Measurements from ENCODE around the gene TNIK.
A peak's percentile ranks its signal among the peaks of the same experiment; 100 is the strongest.

The TNIK gene

DNA sequence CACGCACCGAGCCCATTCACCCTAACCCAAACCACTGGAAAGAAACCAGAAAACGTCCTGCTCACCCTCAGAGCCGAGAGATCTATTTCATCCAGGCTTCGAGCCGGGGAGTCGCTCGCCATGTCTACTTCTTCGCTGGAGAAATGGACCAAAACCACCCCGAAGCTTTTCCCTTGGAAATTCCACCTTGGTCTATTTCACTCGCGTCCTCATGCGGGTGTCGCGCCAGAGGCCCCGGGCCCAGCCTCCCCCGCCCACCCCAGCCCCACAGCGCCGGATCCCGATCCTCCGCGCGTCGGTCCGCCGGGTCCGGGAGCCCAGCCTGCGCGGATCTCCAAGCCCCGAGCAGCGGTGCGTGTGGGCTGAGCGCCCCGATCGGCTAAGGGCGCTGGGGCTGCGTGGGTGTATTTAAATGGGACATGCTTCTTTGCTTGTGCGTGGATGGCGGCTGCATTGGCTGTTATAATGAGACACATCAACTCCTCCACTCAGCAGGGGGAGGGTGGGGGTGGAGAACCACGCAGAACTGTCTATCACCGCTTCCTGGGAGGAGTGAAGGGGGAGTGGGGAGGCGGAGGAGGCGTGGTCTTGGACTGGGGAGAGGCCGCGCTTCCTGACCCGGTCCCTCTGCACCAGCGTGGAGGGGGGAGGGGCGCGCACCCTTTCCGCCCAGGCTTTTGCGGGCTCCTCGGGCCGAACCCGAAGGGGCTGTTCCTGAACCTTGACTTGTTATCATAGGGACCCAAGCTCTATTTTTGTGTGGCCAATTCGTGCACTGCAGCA, at the start of gene TNIK:
TNIK (minus strand) TSS at position 464 of the 783 bp plus-strand sequence; CDS start at position 122, 342 bp downstream.
- DNase-seq, result peak; percentile 91

DNA sequence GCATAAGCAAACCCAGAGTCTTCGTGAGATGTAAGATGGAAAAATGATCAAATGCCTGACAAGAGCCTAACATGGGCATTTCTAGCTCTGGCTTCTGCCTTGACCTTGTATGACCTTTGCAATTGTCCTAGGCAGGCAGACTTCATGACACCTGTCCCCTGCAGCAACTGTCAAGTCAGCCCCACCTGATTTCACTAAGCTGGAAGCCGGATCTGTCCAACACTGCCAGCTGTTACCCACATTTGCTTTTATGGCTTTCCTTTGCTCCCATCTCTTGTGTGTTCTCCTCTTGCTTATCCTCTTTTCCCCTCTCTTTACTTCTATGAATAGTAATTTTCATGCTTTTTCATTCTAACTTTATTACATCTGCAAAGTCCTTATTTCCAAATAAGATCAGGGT, 48.5 kb upstream of the TNIK start:
- DNase-seq, result no peak

DNA sequence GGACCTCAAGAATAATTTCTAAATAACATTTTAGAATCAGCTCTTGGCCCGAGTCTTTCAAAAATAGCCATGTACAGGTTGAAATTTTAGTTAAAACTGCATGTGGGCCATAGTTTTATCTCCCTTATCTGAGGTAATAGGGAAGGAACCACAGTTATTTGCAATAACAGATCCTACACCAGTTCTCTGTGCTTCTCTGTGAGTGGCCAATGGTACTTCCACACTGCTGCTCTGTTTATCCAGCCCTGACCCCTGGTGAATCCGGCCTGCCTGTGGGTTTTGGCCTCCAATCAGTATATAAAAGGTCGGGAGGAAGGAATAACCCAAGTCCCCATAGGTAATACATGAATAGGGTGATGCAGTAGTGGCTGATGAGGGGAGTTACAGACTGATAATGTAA, 48.0 kb upstream of the TNIK start:
- DNase-seq, result no peak

DNA sequence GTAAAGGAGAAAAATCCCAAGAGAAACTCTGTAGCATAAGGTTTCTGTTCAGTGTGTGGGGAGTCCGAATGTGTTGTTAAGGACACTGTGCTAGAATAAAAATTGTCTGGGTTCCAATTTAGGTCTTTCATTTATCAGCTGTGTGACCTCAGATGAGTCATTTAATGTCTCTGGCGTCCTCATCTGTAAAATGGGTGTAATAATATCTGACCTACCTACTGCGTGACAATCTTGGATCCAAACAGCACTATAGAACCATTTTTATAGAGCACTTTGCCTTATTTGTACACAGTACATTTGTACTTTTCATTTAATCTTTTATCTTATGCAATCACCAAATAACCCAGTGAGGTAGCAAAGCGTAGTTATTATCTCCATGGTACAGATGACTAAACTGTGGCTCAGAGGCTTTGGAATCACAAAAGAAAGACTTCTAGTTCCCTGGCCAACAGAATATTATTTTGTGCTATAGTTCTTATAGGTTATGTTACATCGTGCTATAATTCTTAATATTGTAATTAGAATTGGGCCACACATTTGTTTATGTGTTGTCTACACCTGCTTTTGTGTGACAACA, 46.6 kb upstream of the TNIK start:
- no peak for DNase-seq

DNA sequence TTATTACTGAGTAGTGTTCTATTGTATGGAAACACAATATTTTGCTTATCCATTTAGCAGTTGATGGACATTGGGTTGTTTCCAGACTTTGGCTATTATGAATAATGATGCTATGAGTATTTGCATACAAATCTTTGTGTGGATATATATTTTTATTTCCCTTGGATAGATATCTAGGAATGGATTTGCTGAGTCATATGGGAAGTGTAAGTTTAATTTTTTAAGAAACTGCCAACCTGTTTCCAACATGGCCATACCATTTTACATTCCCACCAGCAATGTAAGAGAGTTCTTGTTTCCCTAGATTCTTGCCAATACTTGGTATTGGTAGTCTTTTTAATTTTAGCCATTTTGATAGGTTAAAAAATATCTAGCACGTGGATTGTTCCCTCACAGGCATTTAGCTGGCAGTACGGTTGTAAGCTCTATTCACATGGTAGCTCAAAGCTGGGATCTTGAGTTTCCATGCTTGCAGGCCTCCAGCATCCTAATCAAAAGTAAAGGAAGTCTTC, 45.7 kb upstream of the TNIK start:
- DNase-seq, result no peak

DNA sequence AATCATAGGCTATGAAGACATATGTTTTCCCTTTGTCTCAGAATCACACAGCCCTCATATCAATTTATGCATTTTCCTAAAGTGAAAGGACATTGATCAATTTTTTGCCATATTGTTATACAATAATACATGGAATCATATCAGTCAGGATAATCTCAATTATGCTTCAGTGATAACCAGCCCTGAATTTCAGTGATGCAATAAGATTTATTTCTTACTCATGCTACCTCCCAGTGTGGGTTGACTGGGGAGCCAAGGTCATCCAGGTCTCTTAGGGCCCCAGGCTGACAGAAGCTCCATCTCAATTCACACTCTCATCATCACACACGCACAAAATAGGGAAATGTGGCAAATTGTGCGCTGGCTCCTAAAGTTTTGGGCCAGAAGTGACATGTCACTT, 44.2 kb upstream of the TNIK start:
- DNase-seq, result no peak

DNA sequence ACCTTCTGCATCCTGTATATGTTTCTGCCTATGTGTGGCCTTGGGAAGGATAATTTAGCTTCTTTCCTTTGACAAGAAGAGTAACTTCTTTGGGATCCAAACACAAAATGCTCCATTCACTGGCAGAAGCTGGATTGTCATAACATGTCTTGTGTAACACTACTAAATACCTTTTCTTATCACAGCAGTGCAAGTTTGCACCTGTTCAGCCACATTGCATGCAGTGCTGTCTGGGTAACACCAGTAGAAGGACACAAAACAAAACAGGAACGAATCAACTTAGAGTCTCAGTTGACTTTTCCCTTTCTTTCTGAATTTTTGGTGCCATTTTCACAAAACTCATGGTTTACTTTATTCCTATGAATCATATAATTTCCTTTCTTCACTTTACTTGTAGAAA, 43.6 kb upstream of the TNIK start:
- DNase-seq, result no peak

DNA sequence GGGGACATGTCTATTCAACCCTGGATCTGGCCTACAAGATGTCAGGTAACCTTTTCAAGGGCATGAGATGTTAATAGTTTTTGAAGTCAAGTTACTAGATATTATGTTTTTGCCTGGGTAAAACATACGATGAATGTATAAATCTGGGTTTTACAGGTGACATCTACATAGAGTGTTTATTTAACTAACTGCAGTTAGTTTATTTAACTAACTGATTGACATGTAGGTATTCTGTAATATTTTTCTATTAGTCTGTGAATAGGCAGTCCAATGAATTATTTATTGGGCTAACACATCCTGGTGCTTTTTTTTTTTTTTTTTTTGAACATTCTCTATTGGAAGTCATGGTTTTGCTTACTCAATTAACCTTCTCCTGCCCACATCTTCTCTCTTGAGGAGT, 38.7 kb upstream of the TNIK start:
- no peak for DNase-seq

DNA sequence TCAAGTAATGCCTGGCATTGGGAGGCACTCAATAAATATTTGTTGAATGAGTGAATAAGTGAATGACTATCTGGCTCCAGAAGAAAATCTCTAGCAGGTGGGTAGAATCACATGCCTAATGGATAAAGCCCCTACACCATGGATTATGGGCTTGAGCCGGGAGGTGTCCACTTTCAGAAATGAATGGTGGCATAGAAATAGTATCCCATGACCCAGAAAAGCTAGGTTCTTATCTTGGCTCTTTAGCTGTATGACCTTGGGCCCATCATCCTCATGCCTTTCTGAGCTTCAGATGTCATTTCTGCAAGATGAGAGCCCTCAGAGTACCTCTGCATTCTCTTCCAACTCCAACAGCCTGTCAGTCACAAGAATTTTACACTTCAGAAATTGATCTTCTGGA, 37.3 kb upstream of the TNIK start:
- no peak for DNase-seq

DNA sequence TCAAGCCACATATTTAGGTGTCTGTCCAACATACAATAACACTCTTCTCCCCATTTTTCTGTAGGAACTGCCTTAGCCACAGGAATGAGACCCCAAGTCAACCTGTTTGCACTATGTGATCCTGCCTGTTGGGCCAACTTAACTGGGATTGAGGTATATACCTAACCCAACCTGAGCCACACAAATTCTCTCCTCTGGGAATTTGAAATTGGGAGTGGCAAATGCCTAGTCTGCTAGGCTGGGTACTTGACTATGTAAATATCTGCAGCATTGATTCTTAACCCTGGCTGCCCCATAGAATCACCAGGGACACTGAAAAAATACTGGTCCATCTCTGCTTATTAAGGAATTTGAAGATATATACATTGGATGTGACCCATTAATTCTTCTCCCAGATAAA, 35.2 kb upstream of the TNIK start:
- DNase-seq, result no peak

DNA sequence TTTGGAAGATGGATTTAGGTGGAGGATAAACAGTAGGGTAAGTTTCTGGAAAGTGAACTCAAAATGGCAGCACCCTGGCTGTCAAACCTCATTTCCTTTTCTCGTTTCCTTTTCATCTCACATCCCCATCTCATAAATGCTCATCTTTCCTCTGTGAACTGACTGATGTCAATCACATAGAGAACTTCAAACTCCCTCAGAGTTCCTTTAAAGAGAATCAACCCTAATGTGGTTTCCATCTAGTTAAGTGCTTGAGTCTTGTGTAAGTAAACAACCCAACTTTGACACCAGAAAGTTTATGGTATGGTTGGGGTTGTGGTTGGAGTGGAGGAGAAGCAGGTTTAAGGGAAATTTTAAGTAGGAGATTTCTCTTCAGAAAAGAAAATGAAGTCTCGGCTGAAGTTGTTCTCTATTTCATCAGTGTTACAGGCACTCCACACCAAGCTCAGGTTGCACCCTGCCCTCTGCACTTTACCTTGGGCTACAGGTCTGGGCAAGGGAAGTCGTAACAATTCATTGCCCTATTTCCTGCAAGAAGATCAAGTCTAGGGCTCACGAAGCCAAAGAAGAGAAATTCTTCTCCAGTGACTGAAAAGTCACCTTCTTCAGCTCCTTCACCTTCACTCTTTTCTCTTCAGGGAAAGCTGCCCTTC, 34.4 kb upstream of the TNIK start:
- DNase-seq, result no peak

DNA sequence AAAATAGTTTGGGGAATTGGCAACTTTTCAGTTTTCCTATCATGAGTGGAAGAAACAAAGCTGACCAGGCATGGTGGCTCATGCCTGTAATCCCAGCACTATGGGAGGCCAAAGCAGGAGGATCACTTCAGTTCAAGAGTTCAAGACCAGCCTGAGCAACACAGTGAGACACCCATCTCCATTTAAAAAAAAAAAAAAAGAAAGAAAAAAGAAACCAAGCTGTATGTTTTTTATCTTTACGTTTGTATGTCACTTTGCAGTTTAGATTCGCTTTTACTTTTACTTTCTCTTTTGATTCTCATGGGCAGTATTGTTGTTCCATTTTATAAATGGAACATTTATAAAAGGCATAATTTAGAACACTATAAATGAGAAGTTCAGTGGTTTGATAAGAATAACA, 31.2 kb upstream of the TNIK start:
- no peak for DNase-seq

DNA sequence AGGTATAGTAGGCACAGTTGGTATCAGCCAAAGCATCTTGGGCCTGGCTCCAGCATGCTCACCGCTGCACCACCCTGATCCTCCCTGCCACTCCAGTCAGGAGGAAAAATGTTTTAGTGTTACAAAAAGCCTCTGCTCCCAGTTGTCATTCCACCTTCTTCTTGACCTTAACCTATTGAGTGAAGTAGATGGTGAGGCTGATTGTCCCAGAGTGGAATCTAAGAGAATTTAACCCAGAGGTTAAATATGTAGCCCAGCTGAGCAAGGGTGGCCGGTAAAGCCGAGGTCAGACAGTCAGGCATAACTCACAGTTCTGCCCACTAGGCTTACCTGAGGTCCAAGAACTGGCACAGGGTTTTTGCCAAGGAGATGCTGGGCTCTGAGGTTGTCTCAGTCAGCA, 30.7 kb upstream of the TNIK start:
- no peak for DNase-seq

DNA sequence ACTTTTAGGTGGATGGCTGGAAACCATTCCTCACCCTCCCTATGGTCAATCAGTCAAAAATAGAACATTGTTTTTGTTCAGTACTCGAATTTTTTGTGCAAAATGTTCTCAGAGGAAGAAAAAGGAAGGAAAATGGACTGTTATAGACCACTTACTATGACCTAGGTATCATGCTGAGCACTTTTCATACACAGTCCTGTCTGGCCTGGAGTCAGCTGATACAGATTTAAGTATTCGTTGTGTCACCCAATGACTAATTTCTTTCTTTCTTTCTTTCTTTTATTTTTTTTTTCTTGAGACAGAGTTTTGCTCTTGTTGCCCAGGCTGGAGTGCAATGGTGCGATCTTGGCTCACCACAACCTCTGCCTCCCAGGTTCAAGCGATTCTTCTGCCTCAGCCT, 29.1 kb upstream of the TNIK start:
- DNase-seq, result no peak

DNA sequence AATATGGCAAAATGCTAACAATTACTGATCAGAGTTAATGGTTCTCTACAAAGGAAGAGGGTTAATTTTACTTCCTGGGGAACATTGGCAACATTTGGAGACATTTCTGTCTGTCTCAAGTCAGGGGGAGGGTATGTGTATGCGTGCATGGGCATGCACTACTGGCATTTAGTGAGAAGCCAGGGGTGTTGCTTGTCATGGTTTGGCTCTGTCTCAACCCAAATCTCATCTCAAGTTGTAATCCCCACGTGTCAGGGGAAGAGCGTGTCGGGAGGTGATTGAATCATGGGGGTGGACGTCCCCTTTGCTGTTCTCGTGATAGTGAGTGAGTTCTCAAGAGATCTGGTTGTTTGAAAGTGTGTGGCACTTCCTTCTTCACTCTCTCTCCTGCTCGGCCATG, 28.3 kb upstream of the TNIK start:
- no peak for DNase-seq

DNA sequence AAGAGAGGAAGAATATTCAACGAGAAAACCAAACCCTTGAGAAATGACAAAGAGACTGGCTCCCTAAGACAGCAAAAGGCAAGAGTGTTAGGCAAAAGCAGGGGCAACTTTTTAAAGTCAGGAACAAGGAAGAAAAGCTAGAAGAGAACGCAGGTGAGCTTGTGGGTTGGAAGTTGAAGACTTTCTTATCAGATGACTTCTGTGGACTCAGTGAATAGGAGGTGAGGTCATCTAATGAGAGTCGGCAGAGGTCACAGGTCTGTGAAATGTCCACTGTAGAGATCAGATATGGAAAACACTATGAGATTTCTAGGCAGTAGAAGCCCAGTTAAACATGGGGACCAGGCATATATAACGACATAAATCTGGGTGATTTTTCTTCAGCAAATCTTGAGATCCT, 27.2 kb upstream of the TNIK start:
- DNase-seq, result no peak

DNA sequence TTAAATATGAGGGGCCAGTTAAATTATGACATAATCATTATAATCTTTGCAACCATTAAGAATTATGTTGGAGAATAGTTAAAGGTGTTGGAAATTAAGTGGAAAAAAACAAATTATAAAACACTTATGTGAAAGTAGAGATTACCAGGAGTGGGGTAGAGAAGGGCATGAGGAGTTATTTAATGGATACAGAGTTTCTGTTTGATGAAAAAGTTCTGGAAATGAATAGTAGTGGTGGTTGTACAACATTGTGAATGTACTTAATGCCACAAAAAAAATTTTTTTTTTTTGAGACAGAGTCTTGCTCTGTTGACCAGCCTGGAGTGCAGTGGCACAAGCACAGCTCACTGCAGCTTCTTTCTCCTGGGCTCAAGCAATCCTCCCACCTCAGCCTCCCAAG, 25.1 kb upstream of the TNIK start:
- no peak for DNase-seq

DNA sequence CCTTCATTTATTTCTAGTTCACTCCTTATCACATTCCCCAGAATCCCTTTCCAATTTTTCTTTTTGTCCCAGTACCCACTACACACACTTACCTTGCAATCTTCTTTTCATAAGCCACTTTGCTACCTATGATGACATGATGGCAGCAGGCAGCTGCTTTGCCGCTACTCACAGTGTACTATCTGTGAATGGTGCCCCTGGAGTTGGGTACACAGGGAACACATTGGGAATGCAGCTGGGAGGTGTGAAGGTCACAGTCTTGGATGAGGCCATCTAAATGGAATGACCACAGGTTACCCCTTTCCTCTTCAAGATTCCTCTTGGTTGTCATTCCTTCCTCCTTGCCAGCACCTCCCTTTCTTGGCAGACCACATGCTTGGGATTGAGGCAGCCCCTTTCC, 20.8 kb upstream of the TNIK start:
- no peak for DNase-seq

DNA sequence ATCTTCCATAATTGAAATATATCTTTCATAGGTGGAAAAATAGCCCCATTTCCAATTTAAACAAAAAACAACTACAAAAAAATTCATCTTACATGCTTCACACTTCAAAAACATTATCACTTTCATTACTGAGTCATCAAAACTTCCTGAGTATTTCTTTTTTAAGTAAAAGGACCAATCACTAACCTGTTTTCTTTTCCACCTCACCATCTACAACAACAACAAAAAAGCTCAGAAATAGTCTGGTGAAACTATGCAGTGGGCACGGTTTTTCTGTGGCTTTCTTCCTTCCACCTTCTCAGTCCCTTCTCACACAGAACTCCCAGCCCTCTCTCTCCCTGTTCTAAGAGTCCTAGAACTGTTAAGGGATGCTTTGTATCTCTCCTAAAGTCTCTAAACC, 20.3 kb upstream of the TNIK start:
- no peak for DNase-seq

DNA sequence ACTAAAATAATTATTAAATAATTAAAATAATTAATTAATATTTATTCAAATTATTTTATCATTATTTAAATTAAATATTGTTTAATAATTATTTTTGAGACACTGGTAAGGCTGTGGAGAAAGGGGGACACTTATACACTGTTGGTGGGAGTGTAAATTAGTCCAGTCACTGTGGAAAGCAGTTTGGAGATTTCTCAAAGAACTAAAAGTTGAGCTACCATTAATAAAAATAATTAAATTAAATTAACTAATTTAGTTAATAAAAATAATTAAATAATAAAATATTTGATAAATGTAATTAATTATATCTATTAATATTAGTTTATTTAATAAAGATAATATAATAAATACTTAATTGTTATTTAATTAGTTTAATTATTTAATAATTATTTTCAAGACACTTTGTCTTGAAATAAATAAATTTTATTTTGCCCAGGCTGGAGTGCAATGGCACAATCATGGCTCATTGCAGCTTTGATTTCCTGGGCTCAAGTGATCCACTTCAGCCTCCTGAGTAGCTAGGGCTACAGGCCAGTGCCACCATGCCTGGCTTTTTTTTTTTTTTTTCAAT, 16.4 kb upstream of the TNIK start:
- no peak for DNase-seq

DNA sequence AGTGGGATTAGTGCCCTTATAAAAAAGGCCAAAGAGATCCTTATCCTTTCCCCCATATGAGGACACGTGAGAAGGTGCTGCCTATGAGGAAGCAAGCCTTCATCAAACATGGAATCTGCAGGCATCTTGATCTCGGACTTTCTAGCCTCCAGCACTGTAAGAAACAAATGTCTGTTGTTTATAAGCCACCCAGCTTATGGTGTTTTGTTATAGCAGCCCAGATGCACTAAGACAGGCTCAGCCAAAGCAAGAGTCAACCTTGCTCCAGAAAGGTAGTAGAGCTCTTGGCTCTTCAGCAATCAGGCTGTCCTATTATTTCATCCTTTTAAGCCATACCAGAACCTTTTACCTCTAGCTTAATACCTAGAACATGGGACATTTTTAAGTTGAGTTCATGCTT, 12.3 kb upstream of the TNIK start:
- no peak for DNase-seq

DNA sequence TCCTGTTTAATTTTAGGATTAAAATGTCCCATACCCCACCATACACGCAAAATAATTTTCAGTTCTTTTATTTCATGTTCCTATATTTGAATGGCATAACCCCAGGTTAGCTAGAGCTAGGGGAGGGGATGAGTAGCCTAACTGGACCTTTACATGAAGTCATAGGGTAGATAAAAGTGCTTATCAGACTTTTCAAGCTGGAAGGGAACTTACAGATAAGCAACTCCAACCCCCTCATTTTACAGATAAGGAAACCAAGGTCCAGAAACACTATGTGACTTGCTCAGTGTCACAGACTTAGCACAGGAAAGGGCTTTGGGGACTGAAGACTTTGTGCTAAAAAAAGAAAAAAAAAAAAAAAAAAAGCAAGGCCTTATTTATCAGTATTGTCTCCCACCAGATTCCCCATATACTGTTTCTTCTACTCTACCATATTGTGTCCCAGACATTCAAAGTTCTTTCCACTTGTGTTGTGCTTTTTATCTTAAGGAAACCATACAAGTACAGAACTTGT, 10.6 kb upstream of the TNIK start:
- DNase-seq, result no peak

DNA sequence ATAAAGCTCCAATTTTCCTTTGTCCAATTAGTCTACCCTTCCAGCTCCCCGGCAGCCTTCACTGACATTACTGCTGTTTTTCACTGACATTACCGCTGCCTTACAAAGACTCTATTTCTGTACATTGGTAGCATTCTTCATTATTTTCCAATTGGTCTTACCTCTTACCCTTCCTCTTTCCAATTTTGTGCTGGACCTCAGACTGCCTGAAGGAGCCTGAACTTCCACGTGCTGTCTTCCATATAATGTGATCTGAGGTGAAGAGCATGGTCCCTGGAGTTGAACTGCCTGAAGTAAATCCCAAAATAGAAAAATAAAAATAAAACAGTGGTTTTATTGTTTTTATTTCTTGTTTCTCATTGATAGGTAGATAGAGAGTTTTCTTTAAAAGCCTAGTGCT, 9.2 kb upstream of the TNIK start:
- no peak for DNase-seq

All from activated effector memory CD4-positive, alpha-beta T cell treated with Interleukin-2 at 50 U/mL for 16 hours (primary cell).